Activated CD4-positive, alpha-beta T cell treated with anti-CD3 and anti-CD28 coated beads for 36 hours (primary cell): ENCODE results near the gene HACD2. TPM values are rescaled to one million over a fixed set of nuclear protein-coding genes. Genes with fewer than 3 reads are reported as not detected.

Source experiments
- ATAC-seq: fragments of 200-7000 bp; cut with Tn5 transposase; one replicate; pipeline ENCODE4 v1.10.0; 2021; ENCODE audit warnings: mild to moderate bottlenecking, moderate library complexity
- CTCF ChIA-PET: fragments of 350-600 bp; sonication (Branson Sonifier 250); formaldehyde crosslinking; loops from one replicate; lab custom pipeline; 2021; ENCODE audit warnings: antibody characterized with exemption; lab: Charles Lee
- POLR2A ChIA-PET: fragments of 350-600 bp; sonication (Branson Sonifier 250); formaldehyde crosslinking; loops from one replicate; lab custom pipeline; 2021; ENCODE audit warnings: antibody characterized with exemption, inconsistent platforms; lab: Charles Lee
- DNase-seq: peaks from one replicate; pipeline ENCODE4 v3.0.0-alpha.2; 2020
- H3K27ac Mint-ChIP-seq: one replicate; pipeline ENCODE4 v1.8.0; 2021; ENCODE audit warnings: mixed read lengths
- H3K27me3 Mint-ChIP-seq: one replicate; pipeline ENCODE4 v1.8.0; 2021; ENCODE audit warnings: mixed read lengths
- H3K36me3 Mint-ChIP-seq: one replicate; pipeline ENCODE4 v1.8.0; 2021; ENCODE audit warnings: low read depth, mixed read lengths
- H3K4me1 Mint-ChIP-seq: one replicate; pipeline ENCODE4 v1.8.0; 2021; ENCODE audit warnings: mixed read lengths
- H3K4me3 Mint-ChIP-seq: one replicate; pipeline ENCODE4 v1.8.0; 2021; ENCODE audit warnings: mild to moderate bottlenecking, moderate library complexity, mixed read lengths
- H3K9me3 Mint-ChIP-seq: one replicate; pipeline ENCODE4 v1.8.0; 2021; ENCODE audit warnings: low read depth, mixed read lengths
- intact Hi-C, 2 experiments: fragments of 100-400 bp; cut with DNase I in 1 of 2; cut with micrococcal nuclease in 1 of 2; formaldehyde crosslinking; loops; one replicate each; pipeline versions ENCODE4 v1.14.2 to v1.15.1; 2022 to 2024; cut with DNase I, micrococcal nuclease
- total RNA-seq, 2 experiments: library from RNA; stranded (reverse); gene quantifications; one replicate each; pipeline ENCODE4 v1.2.3, GENCODE V29; 2021

The HACD2 gene
- total RNA-seq, 2 experiments from 2014 or later, result 22.1 to 27.7 TPM

DNA sequence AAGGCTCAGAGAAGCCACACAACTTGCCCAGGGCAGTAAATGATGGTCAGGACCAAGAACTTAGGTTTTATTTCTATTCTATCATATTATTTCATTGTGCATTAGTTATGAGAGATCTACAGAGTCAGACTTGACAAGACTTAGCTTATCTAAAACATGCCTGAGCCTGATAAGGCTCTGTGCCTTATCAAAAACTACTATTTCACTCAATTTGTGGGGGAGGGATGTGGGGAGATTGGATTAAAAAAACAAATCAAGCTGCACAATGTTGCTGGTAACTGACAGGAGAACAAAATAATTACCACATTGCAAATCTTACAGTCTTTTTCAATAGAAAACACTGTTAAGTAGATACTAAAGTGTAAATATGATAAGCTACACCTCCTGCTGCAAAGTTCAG lies 16.0 kb downstream of the HACD2 start:
- DNase-seq, result no peak
- no peaks in the 10 kb centered on the region for H3K9me3 Mint-ChIP-seq
- H3K27ac Mint-ChIP-seq, result no peak overlapping the region
- H3K4me3 Mint-ChIP-seq, result no peak overlapping the region
- intact Hi-C loops, result no loop called here
- POLR2A ChIA-PET, result no interaction called here
- no peak for ATAC-seq
- peaks cover 15% of the 10 kb centered on the region for H3K4me1 Mint-ChIP-seq
- CTCF ChIA-PET, result interaction anchor here (1.0 to 1.2 kb wide), 3 partner anchors 9 to 70 kb away, joined by 3 to 14 read pairs (median 4); no protein-coding TSS in a partner anchor
- peaks cover 5% of the 10 kb centered on the region for H3K36me3 Mint-ChIP-seq
- no peaks in the 10 kb centered on the region for H3K27me3 Mint-ChIP-seq

DNA sequence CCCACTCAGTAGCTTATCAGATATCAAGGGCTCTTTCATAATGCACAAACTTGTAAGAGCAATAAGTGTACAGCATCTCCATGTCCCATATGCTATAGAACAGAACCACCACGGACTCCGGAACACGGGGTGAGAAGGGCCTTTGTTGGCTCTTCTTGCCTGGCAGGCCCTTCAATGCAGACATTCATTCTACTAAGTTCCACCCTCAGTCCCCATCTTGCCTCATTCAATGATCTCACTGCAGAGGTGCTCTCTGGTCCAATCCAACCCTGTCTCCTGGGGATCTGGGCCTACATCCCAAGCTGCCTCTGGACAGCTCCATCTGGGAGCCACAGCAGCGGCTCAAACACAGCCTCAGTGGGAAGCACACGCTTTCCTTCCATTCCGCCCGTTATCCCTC lies 16.8 kb downstream of the HACD2 start:
- CTCF ChIA-PET, result interaction anchor here (1.0 to 1.2 kb wide), 3 partner anchors 9 to 71 kb away, joined by 3 to 4 read pairs (median 3); no protein-coding TSS in a partner anchor
- POLR2A ChIA-PET, result no interaction called here
- Mint-ChIP-seq H3K4me3 (no peak overlapping the region), H3K9me3 (no peaks in the 10 kb centered on the region), H3K36me3 (peaks cover 5% of the 10 kb centered on the region), H3K4me1 (peaks cover 18% of the 10 kb centered on the region), H3K27me3 (no peaks in the 10 kb centered on the region), H3K27ac (no peak overlapping the region)
- DNase-seq, result no peak
- intact Hi-C loops, result no loop called here
- ATAC-seq, result no peak

DNA sequence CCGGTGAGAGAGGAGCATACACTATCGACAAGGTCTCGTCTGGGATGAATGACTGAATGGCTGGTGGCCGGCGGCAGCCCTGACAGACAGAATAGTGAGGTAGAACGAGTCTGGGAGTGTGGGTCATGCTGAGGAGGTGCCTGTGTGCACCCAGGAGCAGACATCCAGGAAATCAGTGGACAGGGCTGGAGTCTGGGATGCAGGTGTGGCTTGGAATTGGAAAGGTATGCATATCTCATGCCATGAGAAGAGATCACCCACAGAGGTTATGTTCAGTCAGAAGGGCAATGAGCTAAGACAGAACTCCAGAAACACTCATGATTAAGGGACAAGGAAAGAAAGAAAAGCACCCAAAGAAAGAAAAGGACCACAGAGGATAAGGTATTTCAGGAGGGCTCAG lies 20.8 kb downstream of the HACD2 start:
- Mint-ChIP-seq H3K27me3 (no peaks in the 10 kb centered on the region), H3K27ac (no peak overlapping the region), H3K36me3 (peaks cover 3% of the 10 kb centered on the region), H3K9me3 (no peaks in the 10 kb centered on the region), H3K4me1 (peaks cover 18% of the 10 kb centered on the region), H3K4me3 (no peak overlapping the region)
- CTCF ChIA-PET, result interaction anchor here (1.1 kb wide), 1 partner anchor 9 kb away, joined by 3 read pairs; no protein-coding TSS in a partner anchor
- POLR2A ChIA-PET, result no interaction called here
- DNase-seq, result no peak
- intact Hi-C loops, result no loop called here
- ATAC-seq, result no peak

DNA sequence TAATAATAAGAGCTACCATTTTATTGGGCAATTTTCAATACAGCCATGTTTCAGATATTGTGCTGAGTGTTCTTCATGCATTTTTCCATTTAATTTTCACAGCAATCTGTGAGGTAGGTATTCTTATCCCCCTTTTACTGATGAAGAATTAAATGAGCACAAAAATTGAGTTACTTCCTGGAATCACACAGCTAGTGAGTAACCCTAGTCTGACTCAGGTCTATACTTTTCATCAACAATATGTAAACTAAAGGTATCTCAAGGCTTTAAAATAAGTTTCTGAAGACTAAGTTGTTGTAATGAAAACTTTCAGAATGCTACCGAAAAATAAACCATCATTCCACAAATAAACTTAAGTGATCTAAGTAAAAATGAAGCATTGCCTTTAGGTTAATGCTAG lies 22.3 kb downstream of the HACD2 start:
- Mint-ChIP-seq H3K27me3 (no peaks in the 10 kb centered on the region), H3K36me3 (no peaks in the 10 kb centered on the region), H3K4me1 (peaks cover 18% of the 10 kb centered on the region), H3K9me3 (no peaks in the 10 kb centered on the region), H3K4me3 (no peak overlapping the region), H3K27ac (no peak overlapping the region)
- DNase-seq, result no peak
- POLR2A ChIA-PET, result no interaction called here
- peak; percentile 41 for ATAC-seq
- CTCF ChIA-PET, result interaction anchor here (0.8 to 2.7 kb wide), 7 partner anchors 9 to 144 kb away, joined by 3 to 11 read pairs (median 3); partner anchors contain the start of gene ADCY5
- intact Hi-C loops, result no loop called here

DNA sequence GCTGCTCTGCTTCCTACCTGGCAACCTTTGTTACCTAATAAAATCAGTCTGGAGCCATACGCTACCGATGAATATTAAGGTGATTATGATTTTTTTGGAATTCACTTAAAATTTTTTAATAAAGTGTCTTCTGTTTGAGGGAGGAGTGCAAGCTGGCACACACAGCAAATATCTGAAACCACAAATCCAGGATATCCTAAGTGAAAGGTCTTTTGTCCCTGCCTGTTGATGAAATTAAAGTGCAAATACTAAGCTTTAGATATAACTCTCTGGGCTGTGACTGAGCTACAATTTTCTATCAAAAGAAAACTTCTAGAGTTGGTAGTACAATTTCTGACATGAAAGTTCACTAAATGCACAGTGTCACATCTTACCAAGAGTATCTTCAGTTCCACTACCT lies 23.7 kb downstream of the HACD2 start:
- ChIA-PET POLR2A (no interaction called here), CTCF (interaction anchor here (0.7 to 4.3 kb wide), 9 partner anchors 9 to 234 kb away, joined by 3 to 42 read pairs (median 11); no protein-coding TSS in a partner anchor)
- Mint-ChIP-seq H3K36me3 (peaks cover 6% of the 10 kb centered on the region), H3K4me1 (peaks cover 18% of the 10 kb centered on the region), H3K9me3 (no peaks in the 10 kb centered on the region), H3K4me3 (no peak overlapping the region), H3K27ac (no peak overlapping the region), H3K27me3 (no peaks in the 10 kb centered on the region)
- no peak for ATAC-seq
- intact Hi-C loops, result no loop called here
- no peak for DNase-seq

DNA sequence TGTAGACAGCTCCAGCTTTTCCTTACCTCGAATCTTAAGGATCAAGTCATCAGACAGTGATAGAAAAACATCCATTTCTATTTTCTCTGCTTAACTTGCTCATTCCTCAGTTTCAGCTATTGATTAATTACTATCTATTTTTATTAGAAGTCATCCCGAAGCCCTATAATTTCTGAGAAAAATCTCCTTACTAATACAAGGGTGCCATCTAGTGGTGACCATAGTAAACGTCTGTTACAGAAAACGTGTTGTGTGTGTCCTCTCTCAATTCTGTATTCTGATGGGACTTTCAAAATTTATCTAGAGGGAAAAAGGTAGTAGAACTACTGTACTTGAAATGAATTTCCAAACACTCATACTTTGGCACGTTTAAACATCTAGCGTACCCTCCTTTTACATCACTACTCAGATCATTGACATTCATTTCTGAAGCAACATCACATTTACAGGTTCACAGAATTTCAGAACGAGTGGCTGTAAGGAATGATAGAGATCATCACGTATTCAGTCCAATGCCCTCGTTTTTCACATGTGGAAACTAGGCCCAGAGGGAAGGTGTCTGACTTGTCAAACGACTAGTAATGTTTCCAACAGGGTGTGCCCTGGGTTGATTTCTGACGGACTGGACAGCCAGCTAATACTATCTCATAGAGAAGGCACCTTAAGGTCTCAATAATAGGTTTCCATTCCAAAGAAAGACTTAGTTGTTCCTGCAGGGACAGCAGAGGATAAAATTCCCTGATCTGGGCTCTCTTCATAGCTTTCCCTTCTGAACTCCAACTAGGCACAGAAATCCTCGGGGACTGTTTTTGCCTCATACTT lies 25.6 kb downstream of the HACD2 start:
- H3K4me3 Mint-ChIP-seq, result no peak overlapping the region
- ChIA-PET POLR2A (no interaction called here), CTCF (interaction anchor here (0.7 to 4.3 kb wide), 37 partner anchors 9 to 492 kb away, joined by 3 to 42 read pairs (median 5); partner anchors contain the start of genes ADCY5 and PDIA5)
- ATAC-seq, result peak; percentile 38
- peaks cover 18% of the 10 kb centered on the region for H3K4me1 Mint-ChIP-seq
- intact Hi-C loops, result loop anchor here (1.0 to 5.0 kb wide), 6 partner anchors 70 to 616 kb away; partner anchors contain the start of gene ADCY5 (in 1 of the 2)
- H3K36me3 Mint-ChIP-seq, result peaks cover 19% of the 10 kb centered on the region
- peaks cover 8% of the 10 kb centered on the region for H3K9me3 Mint-ChIP-seq
- no peak for DNase-seq
- H3K27ac Mint-ChIP-seq, result no peak overlapping the region
- no peaks in the 10 kb centered on the region for H3K27me3 Mint-ChIP-seq

DNA sequence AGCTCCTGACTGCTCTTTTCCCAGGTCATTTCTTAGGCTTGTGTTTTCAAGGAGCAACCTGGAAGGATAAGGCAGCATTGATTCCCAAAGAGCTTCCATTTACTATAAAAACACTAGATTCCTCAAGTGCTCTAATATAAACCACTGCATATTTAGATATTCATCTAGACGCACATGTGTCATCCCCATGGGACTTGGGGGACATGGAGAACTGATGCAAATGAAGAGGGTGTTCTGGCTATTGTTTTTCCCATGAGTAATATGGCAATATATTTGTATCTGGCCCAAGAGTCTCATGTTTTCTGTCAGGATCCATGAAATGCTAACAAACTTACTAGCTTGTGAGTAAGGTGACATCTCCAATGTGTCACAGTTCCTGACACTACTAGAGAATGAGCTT lies 31.3 kb downstream of the HACD2 start:
- peaks cover 3% of the 10 kb centered on the region for H3K4me1 Mint-ChIP-seq
- intact Hi-C loops, result no loop called here

DNA sequence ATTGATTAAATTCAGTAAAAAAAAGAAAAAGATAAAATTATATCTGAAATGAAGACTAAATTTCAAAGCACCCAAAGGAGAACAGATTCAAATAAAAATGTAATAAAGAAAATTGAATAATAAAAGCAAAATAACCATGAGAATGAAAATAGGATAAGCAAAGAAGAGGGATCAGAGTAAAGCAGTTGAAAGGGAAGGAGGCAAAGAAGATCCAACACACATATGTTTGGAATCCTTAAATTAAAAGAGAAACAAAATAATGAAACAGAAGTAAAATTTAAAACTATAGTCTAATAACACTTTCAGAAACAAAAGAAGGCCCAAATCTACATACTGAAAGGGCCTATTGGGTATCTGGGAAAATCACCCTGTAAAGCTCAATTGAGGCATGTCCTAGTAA lies 32.1 kb downstream of the HACD2 start:
- ATAC-seq (no peak), DNase-seq (no peak)
- H3K27me3 Mint-ChIP-seq, result no peaks in the 10 kb centered on the region
- H3K9me3 Mint-ChIP-seq, result peaks cover 10% of the 10 kb centered on the region
- intact Hi-C loops, result no loop called here
- peaks cover 3% of the 10 kb centered on the region for H3K4me1 Mint-ChIP-seq
- no peak overlapping the region for H3K4me3 Mint-ChIP-seq
- H3K27ac Mint-ChIP-seq, result no peak overlapping the region
- ChIA-PET POLR2A (interaction anchor here (0.6 kb wide), 1 partner anchor 24 kb away, joined by 6 read pairs; no protein-coding TSS in a partner anchor), CTCF (interaction anchor here (0.6 to 2.2 kb wide), 5 partner anchors 9 to 405 kb away, joined by 3 to 11 read pairs (median 3); no protein-coding TSS in a partner anchor)
- peaks cover 46% of the 10 kb centered on the region for H3K36me3 Mint-ChIP-seq

More for the DNA sequence above, 31.3 kb downstream of the HACD2 start:
- Mint-ChIP-seq H3K36me3 (peaks cover 43% of the 10 kb centered on the region), H3K27me3 (no peaks in the 10 kb centered on the region), H3K4me3 (no peak overlapping the region), H3K27ac (no peak overlapping the region), H3K9me3 (peaks cover 10% of the 10 kb centered on the region)
- no peak for ATAC-seq
- CTCF ChIA-PET, result interaction anchor here (0.6 to 1.4 kb wide), 2 partner anchors 224 to 406 kb away, joined by 3 to 4 read pairs; no protein-coding TSS in a partner anchor
- no peak for DNase-seq
- POLR2A ChIA-PET, result interaction anchor here (0.6 kb wide), 1 partner anchor 23 kb away, joined by 6 read pairs; no protein-coding TSS in a partner anchor

DNA sequence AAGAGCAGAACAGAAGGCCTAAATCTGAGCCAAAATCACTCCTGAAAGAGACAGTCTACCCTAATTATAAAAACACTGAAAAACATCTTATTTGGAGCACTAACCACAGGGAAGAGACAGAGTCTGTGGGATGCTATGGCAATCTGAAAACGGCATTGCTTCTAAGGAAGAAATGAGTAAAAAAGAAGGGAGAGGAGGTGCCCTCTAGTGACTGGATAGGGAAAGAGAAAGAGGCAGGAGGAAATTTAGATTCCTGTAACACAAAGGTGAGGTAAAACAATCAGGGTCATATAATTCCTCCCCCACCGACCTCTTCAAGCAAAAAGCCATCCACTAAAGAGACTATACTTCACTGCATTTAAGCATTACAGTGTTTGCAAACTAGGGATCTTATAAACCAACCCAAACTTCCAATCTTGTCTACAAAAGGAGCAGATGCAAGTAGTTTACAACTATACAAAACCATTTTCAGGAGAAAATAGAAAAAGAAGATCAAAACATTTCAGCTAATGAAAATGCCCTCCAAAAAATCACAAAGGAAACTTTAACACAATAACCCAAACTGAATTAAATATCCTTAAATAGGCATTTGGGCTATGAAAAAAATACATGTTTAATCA lies 32.6 kb downstream of the HACD2 start:
- DNase-seq, result no peak
- peaks cover 10% of the 10 kb centered on the region for H3K9me3 Mint-ChIP-seq
- H3K27me3 Mint-ChIP-seq, result no peaks in the 10 kb centered on the region
- H3K27ac Mint-ChIP-seq, result no peak overlapping the region
- peaks cover 3% of the 10 kb centered on the region for H3K4me1 Mint-ChIP-seq
- intact Hi-C loops, result no loop called here
- no peak overlapping the region for H3K4me3 Mint-ChIP-seq
- no peak for ATAC-seq
- CTCF ChIA-PET, result interaction anchor here (0.7 to 2.2 kb wide), 6 partner anchors 10 to 851 kb away, joined by 3 to 11 read pairs (median 3); no protein-coding TSS in a partner anchor
- peaks cover 46% of the 10 kb centered on the region for H3K36me3 Mint-ChIP-seq
- POLR2A ChIA-PET, result no interaction called here

DNA sequence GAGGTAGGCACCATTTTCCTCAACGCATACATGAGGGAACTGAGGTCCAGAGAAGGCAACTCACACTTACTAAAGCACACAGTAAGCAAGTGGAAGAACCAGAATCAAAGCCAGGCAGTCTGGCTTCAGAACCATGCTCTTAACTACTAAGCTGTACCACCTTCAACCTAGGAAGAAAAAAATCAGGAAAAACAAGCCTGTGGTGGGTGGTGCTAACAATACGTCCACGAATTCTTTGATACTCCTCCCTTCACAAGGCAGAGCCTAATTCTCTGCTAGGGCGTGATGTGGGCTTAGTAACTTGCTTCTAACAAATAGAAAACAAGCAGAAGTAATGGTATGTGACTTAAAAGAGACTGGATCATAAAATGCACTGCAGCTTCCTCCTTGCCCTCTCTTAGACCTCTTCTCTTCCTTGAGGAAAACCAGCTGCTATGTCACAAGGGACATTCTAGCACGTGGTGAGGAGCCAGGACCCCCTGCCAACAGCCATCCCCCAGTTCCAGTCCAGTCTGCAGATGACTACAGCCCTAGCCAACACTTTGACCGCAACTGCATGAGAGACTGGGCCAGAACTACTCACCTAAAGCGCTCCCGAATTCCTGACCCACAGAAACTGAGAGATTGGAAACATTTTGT lies 36.9 kb downstream of the HACD2 start:
- H3K27ac Mint-ChIP-seq, result no peak overlapping the region
- H3K4me1 Mint-ChIP-seq, result peaks cover 7% of the 10 kb centered on the region
- POLR2A ChIA-PET, result no interaction called here
- no peaks in the 10 kb centered on the region for H3K27me3 Mint-ChIP-seq
- H3K36me3 Mint-ChIP-seq, result peaks cover 20% of the 10 kb centered on the region
- ATAC-seq (no peak), DNase-seq (no peak)
- H3K9me3 Mint-ChIP-seq, result peaks cover under 1% of the 10 kb centered on the region
- CTCF ChIA-PET, result interaction anchor here (0.9 to 2.9 kb wide), 3 partner anchors 9 to 219 kb away, joined by 3 to 12 read pairs (median 3); no protein-coding TSS in a partner anchor
- H3K4me3 Mint-ChIP-seq, result no peak overlapping the region
- intact Hi-C loops, result no loop called here
